Central memory CD8-positive, alpha-beta T cell (primary cell): ENCODE data around the gene DAZAP1.

ENCODE experiments used
- ATAC-seq: fragments of 150-1000 bp; cut with Tn5 transposase; replicated peaks from 2 replicates; pipeline ENCODE4 v1.10.0; 2022; ENCODE audit warnings: mild to moderate bottlenecking, moderate FRiP score, moderate number of reproducible peaks; ENCODE audit not compliant: poor library complexity, severe bottlenecking; ENCODE audit errors: extremely low read depth
- DNase-seq, 2 donors: peaks; one replicate each; pipeline ENCODE4 v3.0.0; 2021; ENCODE audit warnings: low spot score in 2 of 2
- H3K27ac Mint-ChIP-seq: one replicate; pipeline ENCODE4 v1.8.0; 2022; ENCODE audit warnings: low read depth, mild to moderate bottlenecking, moderate library complexity, mixed read lengths
- H3K27me3 Mint-ChIP-seq: one replicate; pipeline ENCODE4 v1.8.0; 2022; ENCODE audit warnings: mixed read lengths
- H3K36me3 Mint-ChIP-seq: one replicate; pipeline ENCODE4 v1.8.0; 2022; ENCODE audit warnings: mild to moderate bottlenecking, moderate library complexity, mixed read lengths; ENCODE audit not compliant: insufficient read depth
- H3K4me1 Mint-ChIP-seq: one replicate; pipeline ENCODE4 v1.8.0; 2022; ENCODE audit warnings: mixed read lengths
- H3K4me3 Mint-ChIP-seq: one replicate; pipeline ENCODE4 v1.8.0; 2022; ENCODE audit warnings: mild to moderate bottlenecking, moderate library complexity, mixed read lengths
- H3K9me3 Mint-ChIP-seq: one replicate; pipeline ENCODE4 v1.8.0; 2022; ENCODE audit warnings: mixed read lengths

The DAZAP1 gene

GRCh38 chr19:1407528-1408299, at the start of gene DAZAP1:
Gene DAZAP1, plus strand, starts transcription at chr19:1407586. Its CDS starts 188 bp downstream, at chr19:1407774.
- H3K27me3 Mint-ChIP-seq: peaks cover 5% of the 10 kb centered on the region
- peak within 1 kb of the TSS; percentile 96 for H3K27ac Mint-ChIP-seq
- H3K36me3 Mint-ChIP-seq: peaks cover 22% of the 10 kb centered on the region
- H3K4me1 Mint-ChIP-seq: peaks cover 48% of the 10 kb centered on the region
- peak within 1 kb of the TSS; percentile 94 for H3K4me3 Mint-ChIP-seq
- ATAC-seq (peak; percentile 4), DNase-seq (peak; percentile 25 to 28)
- no peaks in the 10 kb centered on the region for H3K9me3 Mint-ChIP-seq

- Mint-ChIP-seq H3K27me3 (no peaks in the 10 kb centered on the region), H3K4me3 (no peak overlapping the region), H3K27ac (no peak overlapping the region), H3K4me1 (peaks cover 8% of the 10 kb centered on the region), H3K36me3 (peaks cover 11% of the 10 kb centered on the region), H3K9me3 (no peaks in the 10 kb centered on the region)
- ATAC-seq: no peak
- DNase-seq: no peak
Measured at GRCh38 chr19:1360126-1360817, 47.1 kb upstream of the DAZAP1 start.

GRCh38 chr19:1360818-1361461, 46.4 kb upstream of the DAZAP1 start:
- Mint-ChIP-seq H3K4me1 (peaks cover 1% of the 10 kb centered on the region), H3K9me3 (no peaks in the 10 kb centered on the region), H3K27ac (no peak overlapping the region), H3K4me3 (no peak overlapping the region), H3K27me3 (no peaks in the 10 kb centered on the region), H3K36me3 (peaks cover 7% of the 10 kb centered on the region)
- ATAC-seq (no peak), DNase-seq (no peak)

- DNase-seq (no peak), ATAC-seq (no peak)
- H3K36me3 Mint-ChIP-seq: peaks cover 7% of the 10 kb centered on the region
- no peak overlapping the region for H3K4me3 Mint-ChIP-seq
- no peaks in the 10 kb centered on the region for H3K9me3 Mint-ChIP-seq
- no peak overlapping the region for H3K27ac Mint-ChIP-seq
- H3K4me1 Mint-ChIP-seq: no peaks in the 10 kb centered on the region
- H3K27me3 Mint-ChIP-seq: no peaks in the 10 kb centered on the region
Measured at GRCh38 chr19:1361601-1362386, 45.6 kb upstream of the DAZAP1 start.

- H3K27me3 Mint-ChIP-seq: no peaks in the 10 kb centered on the region
- no peaks in the 10 kb centered on the region for H3K9me3 Mint-ChIP-seq
- peaks cover 9% of the 10 kb centered on the region for H3K36me3 Mint-ChIP-seq
- ATAC-seq: no peak
- DNase-seq: no peak
- no peak overlapping the region for H3K4me3 Mint-ChIP-seq
- no peak overlapping the region for H3K27ac Mint-ChIP-seq
- no peaks in the 10 kb centered on the region for H3K4me1 Mint-ChIP-seq
Measured at GRCh38 chr19:1362387-1363257, 44.8 kb upstream of the DAZAP1 start.

GRCh38 chr19:1363599-1363998, 43.8 kb upstream of the DAZAP1 start:
- peak; percentile 77 for ATAC-seq
- no peaks in the 10 kb centered on the region for H3K27me3 Mint-ChIP-seq
- H3K4me1 Mint-ChIP-seq: no peaks in the 10 kb centered on the region
- no peak for DNase-seq
- peaks cover 8% of the 10 kb centered on the region for H3K36me3 Mint-ChIP-seq
- peak overlapping the region; percentile 78 for H3K27ac Mint-ChIP-seq
- no peaks in the 10 kb centered on the region for H3K9me3 Mint-ChIP-seq
- H3K4me3 Mint-ChIP-seq: peak overlapping the region; percentile 34

- Mint-ChIP-seq H3K27ac (peak overlapping the region; percentile 78), H3K4me1 (no peaks in the 10 kb centered on the region), H3K9me3 (no peaks in the 10 kb centered on the region), H3K36me3 (peaks cover 6% of the 10 kb centered on the region), H3K27me3 (no peaks in the 10 kb centered on the region), H3K4me3 (peak overlapping the region; percentile 40)
- no peak for DNase-seq
- peak; percentile 36 for ATAC-seq
Measured at GRCh38 chr19:1364070-1364704, 43.2 kb upstream of the DAZAP1 start.

GRCh38 chr19:1365319-1366269, 41.8 kb upstream of the DAZAP1 start:
- Mint-ChIP-seq H3K9me3 (no peaks in the 10 kb centered on the region), H3K27ac (no peak overlapping the region), H3K36me3 (peaks cover 3% of the 10 kb centered on the region)

GRCh38 chr19:1366296-1366695, 41.1 kb upstream of the DAZAP1 start:
- ATAC-seq: no peak
- H3K27ac Mint-ChIP-seq: no peak overlapping the region
- H3K4me3 Mint-ChIP-seq: no peak overlapping the region
- no peak for DNase-seq
- H3K9me3 Mint-ChIP-seq: no peaks in the 10 kb centered on the region
- H3K27me3 Mint-ChIP-seq: no peaks in the 10 kb centered on the region
- H3K36me3 Mint-ChIP-seq: peaks cover 4% of the 10 kb centered on the region
- no peaks in the 10 kb centered on the region for H3K4me1 Mint-ChIP-seq

More at GRCh38 chr19:1365319-1366269, 41.8 kb upstream of the DAZAP1 start:
- Mint-ChIP-seq H3K4me1 (no peaks in the 10 kb centered on the region), H3K27me3 (no peaks in the 10 kb centered on the region), H3K4me3 (no peak overlapping the region)
- DNase-seq (no peak), ATAC-seq (no peak)

GRCh38 chr19:1366899-1367870, 40.2 kb upstream of the DAZAP1 start:
- Mint-ChIP-seq H3K36me3 (peaks cover 4% of the 10 kb centered on the region), H3K4me1 (no peaks in the 10 kb centered on the region), H3K27ac (no peak overlapping the region), H3K9me3 (no peaks in the 10 kb centered on the region), H3K4me3 (no peak overlapping the region), H3K27me3 (no peaks in the 10 kb centered on the region)
- no peak for ATAC-seq
- no peak for DNase-seq
